Sciatic nerve (tissue), 2 donors: ENCODE data around the gene CLIC6. TPM values are rescaled to one million over a fixed set of nuclear protein-coding genes. Genes with fewer than 3 reads are reported as not detected.
"Not testable (repeated sequence)": the region's sequence is repeated elsewhere in the genome, so short reads cannot be mapped to it uniquely, and the experiment has no call there.

Experiments
- ATAC-seq: fragments of 200-7000 bp; cut with Tn5 transposase; one replicate; pipeline ENCODE4 v1.9.1; 2020; ENCODE audit warnings: mild to moderate bottlenecking, moderate library complexity
- DNase-seq: peaks from one replicate; pipeline ENCODE4 v3.0.0-alpha.2; 2020; ENCODE audit warnings: low spot score
- intact Hi-C: fragments of 100-400 bp; cut with DNase I; formaldehyde crosslinking; loops from one replicate; pipeline ENCODE4 v1.14.2; 2022
- total RNA-seq: library from RNA; stranded (reverse); fragmentation: NEBNext Ultra II Directional; extraction: Animal tissue kit (Norgen Biotek cat#: 25700); gene quantifications from one replicate; pipeline ENCODE4 v1.2.1, GENCODE V29; 2021
- donor health status: DM: no; HTN: no; CAD: no.
- donor health status: DM: no; HTN: no; CAD: no.

CLIC6 gene
- total RNA-seq, 1 donor from 2014 or later: 4.7 TPM

GRCh38 chr21:34715518-34715917 is 46.7 kb downstream of the CLIC6 start:
- intact Hi-C loops: no loop called here

GRCh38 chr21:34715985-34716596 is 47.3 kb downstream of the CLIC6 start:
- ATAC-seq: no peak
- intact Hi-C loops: no loop called here
- DNase-seq: no peak

More at GRCh38 chr21:34715518-34715917, 46.7 kb downstream of the CLIC6 start:
- DNase-seq: no peak
- ATAC-seq: no peak

GRCh38 chr21:34718529-34718928 is 49.7 kb downstream of the CLIC6 start:
- ATAC-seq, DNase-seq, intact Hi-C loops: not testable (repeated sequence)

GRCh38 chr21:34722684-34723300 is 54.0 kb downstream of the CLIC6 start:
- intact Hi-C loops: no loop called here
- DNase-seq: no peak
- ATAC-seq: peak; percentile 11

GRCh38 chr21:34724131-34724856 is 55.5 kb downstream of the CLIC6 start:
- DNase-seq (no peak), ATAC-seq (peak; percentile 72)
- intact Hi-C loops: no loop called here

GRCh38 chr21:34724857-34725195 is 56.0 kb downstream of the CLIC6 start:
- ATAC-seq (no peak), DNase-seq (no peak)
- intact Hi-C loops: no loop called here

GRCh38 chr21:34726627-34727337 is 58.0 kb downstream of the CLIC6 start:
- ATAC-seq: no peak
- intact Hi-C loops: no loop called here
- no peak for DNase-seq

- ATAC-seq: no peak
- intact Hi-C loops: no loop called here
Observed at GRCh38 chr21:34728479-34728878, 59.7 kb downstream of the CLIC6 start.

GRCh38 chr21:34730194-34730593 is 61.4 kb downstream of the CLIC6 start:
- intact Hi-C loops: no loop called here
- DNase-seq: no peak
- ATAC-seq: no peak

More at GRCh38 chr21:34728479-34728878, 59.7 kb downstream of the CLIC6 start:
- no peak for DNase-seq

GRCh38 chr21:34730756-34731445 is 62.1 kb downstream of the CLIC6 start:
- ATAC-seq (no peak), DNase-seq (no peak)
- intact Hi-C loops: no loop called here

- intact Hi-C loops: no loop called here
- ATAC-seq: no peak
- DNase-seq: no peak
Observed at GRCh38 chr21:34732388-34732821, 63.6 kb downstream of the CLIC6 start.

GRCh38 chr21:34733852-34734251 is 65.1 kb downstream of the CLIC6 start:
- ATAC-seq (no peak), DNase-seq (no peak)
- intact Hi-C loops: no loop called here

- DNase-seq: no peak
- no peak for ATAC-seq
- intact Hi-C loops: no loop called here
Observed at GRCh38 chr21:34734696-34735095, 65.9 kb downstream of the CLIC6 start.

- ATAC-seq: no peak
- intact Hi-C loops: no loop called here
- peak; percentile 25 for DNase-seq
Observed at GRCh38 chr21:34736116-34736874, 67.5 kb downstream of the CLIC6 start.

GRCh38 chr21:34737115-34737514 is 68.3 kb downstream of the CLIC6 start:
- DNase-seq (no peak), ATAC-seq (no peak)
- intact Hi-C loops: no loop called here

GRCh38 chr21:34740198-34740597 is 71.4 kb downstream of the CLIC6 start:
- DNase-seq (no peak), ATAC-seq (no peak)
- intact Hi-C loops: loop anchor here (10.0 kb wide), 2 partner anchors 135 to 1205 kb away; no protein-coding TSS in a partner anchor

- no peak for ATAC-seq
- DNase-seq: peak; percentile 47
- intact Hi-C loops: loop anchor here (10.0 kb wide), 2 partner anchors 132 to 1202 kb away; no protein-coding TSS in a partner anchor
Observed at GRCh38 chr21:34743285-34743684, 74.5 kb downstream of the CLIC6 start.

GRCh38 chr21:34743831-34744230 is 75.0 kb downstream of the CLIC6 start:
- peak; percentile 71 for ATAC-seq
- intact Hi-C loops: loop anchor here (10.0 kb wide), 2 partner anchors 131 to 1201 kb away; no protein-coding TSS in a partner anchor
- peak; percentile 78 for DNase-seq
